ENCODE results near the gene VWA5B1.

The VWA5B1 gene

DNA sequence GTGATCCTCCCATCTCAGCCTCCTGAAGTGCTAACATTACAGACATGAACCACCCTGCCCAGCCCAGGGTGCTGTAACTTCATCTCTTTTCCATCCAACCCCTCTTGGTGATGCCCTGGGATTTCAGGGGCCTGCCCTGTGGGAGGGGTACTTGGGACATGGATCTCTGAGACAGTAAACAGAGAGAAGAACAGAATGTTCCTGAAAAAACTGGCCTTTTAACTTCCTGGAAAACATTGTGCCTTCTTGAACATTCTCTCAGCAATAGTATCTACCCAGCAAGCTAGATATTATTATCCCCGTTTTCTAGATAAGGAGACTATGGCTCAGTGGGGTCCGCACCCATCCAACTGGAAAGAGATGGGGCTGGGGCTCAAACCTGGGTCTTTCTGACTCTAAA, 57.0 kb downstream of the VWA5B1 start:
- no peak for DNase-seq (ENCODE audit: low spot score)

GRCh38 chr1:20348326-20348915, 57.7 kb downstream of the VWA5B1 start:
- DNase-seq (ENCODE audit: low spot score), result no peak

GRCh38 chr1:20349561-20349960, 58.9 kb downstream of the VWA5B1 start:
- DNase-seq (ENCODE audit: low spot score), result peak; percentile 50

- no peak for DNase-seq (ENCODE audit: low spot score)
Observed at GRCh38 chr1:20349971-20350370, 59.3 kb downstream of the VWA5B1 start.

- DNase-seq (ENCODE audit: low spot score), result no peak
Observed at GRCh38 chr1:20350421-20350820, 59.7 kb downstream of the VWA5B1 start.

DNA sequence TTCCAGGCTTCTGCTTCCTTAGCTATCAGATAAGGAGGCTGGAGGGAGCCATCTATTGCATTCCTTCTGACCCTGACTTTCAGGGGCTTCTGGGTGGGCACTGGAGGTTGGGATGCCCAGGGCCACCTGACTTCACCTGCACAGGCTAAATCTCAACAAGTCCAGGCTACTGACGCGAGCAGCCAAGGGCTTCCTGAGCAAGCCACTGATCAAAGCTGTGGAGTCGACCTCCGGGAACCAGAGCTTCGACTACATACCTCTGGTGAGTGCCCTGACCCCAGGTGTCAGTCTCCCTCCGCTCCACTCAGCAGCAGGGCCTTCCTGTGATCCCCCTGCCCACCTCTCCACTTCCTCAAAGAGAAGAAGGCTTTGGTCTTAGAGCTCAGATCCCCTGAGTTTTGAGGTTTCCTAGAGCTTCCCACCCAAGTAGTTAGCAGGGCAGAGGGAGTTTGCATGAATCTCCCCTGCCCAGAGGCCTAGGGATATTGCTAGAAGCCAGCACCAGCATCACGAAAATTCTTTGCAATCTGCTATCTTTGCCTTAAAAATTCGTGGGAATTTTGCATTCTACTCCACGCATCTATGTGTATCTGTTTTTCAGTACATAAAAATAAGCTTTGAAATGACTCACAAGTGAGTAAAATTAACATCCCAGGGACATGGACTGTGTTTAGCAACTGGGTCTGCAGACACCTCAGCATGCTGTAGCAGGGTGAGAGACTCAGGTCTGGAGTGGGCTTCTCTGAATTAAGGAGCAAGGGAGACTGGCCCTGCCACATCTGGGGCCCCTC, 61.4 kb downstream of the VWA5B1 start:
- DNase-seq (ENCODE audit: low spot score), result no peak

- DNase-seq (ENCODE audit: low spot score), result no peak
Observed at GRCh38 chr1:20353836-20354235, 63.2 kb downstream of the VWA5B1 start.

DNA sequence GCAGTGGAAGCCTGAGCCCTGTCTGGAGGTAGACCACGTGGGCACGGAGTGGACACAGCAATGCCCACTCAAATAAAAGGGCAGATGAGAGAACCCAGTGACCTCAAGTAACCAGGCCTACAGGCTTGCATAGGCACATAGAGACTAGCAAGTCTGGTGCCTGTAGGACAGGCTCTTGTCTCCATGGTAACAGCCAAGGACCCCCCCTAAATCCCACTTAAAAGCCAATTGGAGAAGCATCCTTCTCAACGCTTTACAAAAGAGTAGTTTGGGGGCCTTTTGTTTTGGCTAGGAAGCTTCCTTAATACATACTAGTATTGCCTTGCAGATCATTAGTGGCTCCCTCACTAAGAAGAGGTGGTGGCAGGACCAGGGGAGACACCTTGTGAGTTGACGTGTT, 63.9 kb downstream of the VWA5B1 start:
- no peak for DNase-seq (ENCODE audit: low spot score)

DNA sequence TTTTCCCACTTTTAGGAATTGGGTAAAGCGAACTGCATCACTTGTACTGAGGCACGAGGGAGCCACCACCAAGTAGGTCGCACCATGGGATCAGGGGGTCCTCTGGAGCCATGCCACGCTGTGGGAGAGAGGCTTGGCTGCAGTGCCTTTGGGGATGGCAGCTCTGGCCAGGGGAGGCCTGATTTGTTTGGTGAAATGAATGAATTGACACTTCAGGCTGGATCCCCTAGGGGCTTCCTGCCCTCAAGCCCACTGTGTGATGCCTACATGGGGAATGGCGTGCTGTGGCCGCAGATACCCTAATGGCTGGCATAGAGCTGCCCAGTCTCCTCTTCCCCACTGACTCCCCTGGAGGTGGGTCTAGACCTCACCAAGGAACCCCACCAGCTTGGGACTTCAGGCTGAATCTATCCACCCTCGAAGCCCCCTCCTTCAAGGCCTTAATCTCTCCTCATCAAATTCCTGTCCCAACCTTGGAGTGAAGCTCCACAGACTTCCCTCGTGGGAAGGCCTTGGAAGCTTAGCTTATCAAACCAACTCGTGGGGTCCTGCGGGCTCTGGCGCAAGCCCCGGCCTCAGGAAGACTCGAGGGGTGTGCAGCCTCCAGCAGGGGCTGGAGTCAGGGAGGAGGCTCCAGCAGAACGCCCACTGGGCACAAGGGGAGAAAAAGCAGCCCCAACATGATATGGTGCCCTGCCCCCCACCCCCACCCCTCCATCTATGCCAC, 64.6 kb downstream of the VWA5B1 start:
- DNase-seq (ENCODE audit: low spot score), result no peak

- DNase-seq (ENCODE audit: low spot score), result no peak
Observed at GRCh38 chr1:20355828-20356735, 65.4 kb downstream of the VWA5B1 start.

- no peak for DNase-seq (ENCODE audit: low spot score)
Observed at GRCh38 chr1:20356850-20357459, 66.3 kb downstream of the VWA5B1 start.

DNA sequence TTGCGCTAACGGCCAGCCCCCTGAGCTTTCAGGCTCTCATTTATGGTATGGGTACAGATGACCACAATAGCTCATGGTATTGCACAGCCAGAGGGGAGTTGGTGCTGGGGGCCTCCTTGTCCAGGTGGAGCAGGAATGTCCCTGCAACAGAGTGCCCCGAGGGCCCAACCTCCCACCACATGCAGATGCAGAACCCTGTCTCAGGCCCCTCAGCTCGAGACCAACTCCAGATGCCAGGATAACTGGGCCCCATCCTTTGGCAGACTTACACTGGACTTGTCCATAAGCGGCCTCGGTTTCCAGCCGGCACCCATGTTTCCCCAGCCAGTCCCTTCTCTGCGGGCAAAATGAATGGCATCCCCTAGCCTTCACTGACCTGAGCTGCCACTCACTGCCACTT, 67.1 kb downstream of the VWA5B1 start:
- DNase-seq (ENCODE audit: low spot score), result no peak

GRCh38 chr1:20358761-20359263, 68.1 kb downstream of the VWA5B1 start:
- DNase-seq (ENCODE audit: low spot score), result peak; percentile 85

- DNase-seq (ENCODE audit: low spot score), result no peak
Observed at GRCh38 chr1:20359451-20360330, 69.0 kb downstream of the VWA5B1 start.

- DNase-seq (ENCODE audit: low spot score), result peak; percentile 58
Observed at GRCh38 chr1:20361401-20361800, 70.7 kb downstream of the VWA5B1 start.

- peak; percentile 88 for DNase-seq (ENCODE audit: low spot score)
Observed at GRCh38 chr1:20361805-20362381, 71.2 kb downstream of the VWA5B1 start.

- DNase-seq (ENCODE audit: low spot score), result no peak
Observed at GRCh38 chr1:20362856-20363255, 72.2 kb downstream of the VWA5B1 start.

- no peak for DNase-seq (ENCODE audit: low spot score)
Observed at GRCh38 chr1:20365421-20366055, 74.9 kb downstream of the VWA5B1 start.

DNA sequence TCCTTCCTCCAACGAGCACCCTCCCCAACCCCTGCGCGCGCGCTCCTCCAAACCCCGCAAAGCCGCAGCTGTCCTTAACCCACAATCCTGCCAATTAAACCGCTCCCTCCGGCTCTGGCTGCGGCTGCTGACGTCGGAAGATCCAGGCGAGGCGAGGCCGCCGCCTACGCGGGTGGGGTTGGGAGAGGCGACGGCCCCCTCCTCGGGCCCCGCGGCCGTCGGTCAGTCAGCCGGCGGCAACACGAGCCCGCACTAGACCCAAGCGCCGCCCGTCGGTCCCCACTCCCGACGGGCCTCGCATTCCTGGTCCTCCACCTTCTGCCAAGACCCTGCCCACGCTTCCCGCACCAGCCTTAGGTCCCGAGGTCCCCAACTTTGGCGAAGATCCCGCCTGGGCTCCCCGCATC, 75.4 kb downstream of the VWA5B1 start:
- DNase-seq (ENCODE audit: low spot score), result no peak
